CD4-positive, alpha-beta T cell treated with Interleukin-4 for 4 hours (primary cell): ENCODE data around the gene ZSWIM5.
"Not testable (repeated sequence)": the region's sequence is repeated elsewhere in the genome, so short reads cannot be mapped to it uniquely, and the experiment has no call there.

Source experiments
- DNase-seq: peaks from one replicate; pipeline ENCODE4 v3.0.0-alpha.2; 2020

The ZSWIM5 gene

DNA sequence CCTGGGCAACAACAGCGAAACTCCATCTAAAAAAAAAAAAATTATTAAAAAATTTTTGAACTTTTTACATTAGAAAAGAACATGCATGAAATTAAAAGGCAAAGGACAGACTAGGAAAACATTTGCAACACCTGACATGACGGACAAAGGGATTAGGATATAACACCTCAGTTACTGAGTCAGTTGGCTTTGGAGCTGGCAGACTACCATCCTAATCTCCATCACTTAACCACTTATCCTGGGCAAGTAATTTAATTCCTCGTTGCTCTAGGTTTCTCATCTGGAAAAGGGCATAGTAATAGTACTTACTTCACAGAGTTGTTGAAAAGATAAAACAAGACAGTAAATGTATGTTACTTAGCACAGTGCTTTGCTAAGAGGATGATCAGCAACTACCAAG is 207.2 kb downstream of the ZSWIM5 start:
- no peak for DNase-seq

DNA sequence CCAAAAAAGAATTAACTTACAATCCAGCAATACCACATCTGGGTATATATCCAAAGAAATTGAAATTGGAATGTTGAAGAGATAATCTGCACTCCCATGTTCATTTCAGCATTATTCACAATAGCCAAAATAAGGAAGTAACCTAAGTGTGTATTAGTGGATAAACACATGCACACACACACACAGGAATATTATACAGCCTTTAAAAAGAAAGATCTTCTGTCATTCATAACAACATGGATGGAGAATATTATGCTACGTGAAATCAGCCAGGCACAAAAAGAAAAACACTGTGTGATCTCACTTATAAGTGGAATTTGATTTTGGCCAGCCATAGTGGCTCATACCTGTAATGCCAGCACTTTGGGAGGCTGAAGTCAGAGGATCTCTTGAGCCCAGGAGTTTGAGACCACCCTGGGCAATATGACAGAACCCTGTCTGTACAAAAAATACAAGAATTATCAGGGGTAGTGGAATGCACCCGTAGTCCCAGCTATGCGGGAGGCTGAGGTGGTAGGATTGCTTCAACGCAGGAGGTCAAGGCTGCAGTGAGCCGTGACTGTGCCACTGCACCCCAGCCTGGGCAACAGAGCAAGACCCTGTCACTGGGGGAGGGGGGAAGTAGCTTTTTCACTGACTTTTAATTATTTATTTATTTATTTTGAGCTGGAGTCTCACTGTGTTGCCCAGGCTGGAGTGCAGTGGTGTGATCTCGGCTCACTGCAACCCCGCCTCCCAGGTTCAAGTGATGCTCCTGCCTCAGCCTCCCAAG is 210.8 kb downstream of the ZSWIM5 start:
- DNase-seq, result no peak

DNA sequence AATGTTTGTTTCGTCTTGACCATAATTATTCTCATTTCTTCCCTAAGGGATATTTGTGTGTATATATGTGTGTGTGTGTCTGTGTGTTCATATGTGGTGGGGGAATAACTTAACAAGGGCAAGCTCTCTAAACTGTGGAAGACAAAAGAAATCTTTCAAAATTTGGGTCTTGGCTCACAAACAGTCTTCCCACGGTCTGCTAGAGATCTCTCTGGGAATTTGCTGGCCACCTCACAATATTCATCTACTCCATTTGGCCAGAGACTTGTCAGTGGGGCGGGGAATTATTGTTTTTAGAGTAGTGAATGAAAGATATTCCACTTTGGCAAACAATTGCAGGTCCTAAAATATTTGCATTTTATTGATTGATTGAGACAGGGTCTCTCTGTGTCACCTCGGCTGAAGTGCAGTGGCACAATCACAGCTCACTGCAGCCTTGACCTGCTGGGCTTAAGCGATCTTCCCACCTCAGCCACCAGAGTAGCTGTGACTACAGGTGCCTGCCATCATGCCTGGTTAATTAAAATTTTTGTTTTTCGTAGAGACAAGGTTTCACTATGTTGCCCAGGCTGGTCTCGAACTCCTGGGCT is 212.0 kb downstream of the ZSWIM5 start:
- no peak for DNase-seq

- DNase-seq, result no peak
Observed at GRCh38 chr1:44988531-44989156, 217.8 kb downstream of the ZSWIM5 start.

DNA sequence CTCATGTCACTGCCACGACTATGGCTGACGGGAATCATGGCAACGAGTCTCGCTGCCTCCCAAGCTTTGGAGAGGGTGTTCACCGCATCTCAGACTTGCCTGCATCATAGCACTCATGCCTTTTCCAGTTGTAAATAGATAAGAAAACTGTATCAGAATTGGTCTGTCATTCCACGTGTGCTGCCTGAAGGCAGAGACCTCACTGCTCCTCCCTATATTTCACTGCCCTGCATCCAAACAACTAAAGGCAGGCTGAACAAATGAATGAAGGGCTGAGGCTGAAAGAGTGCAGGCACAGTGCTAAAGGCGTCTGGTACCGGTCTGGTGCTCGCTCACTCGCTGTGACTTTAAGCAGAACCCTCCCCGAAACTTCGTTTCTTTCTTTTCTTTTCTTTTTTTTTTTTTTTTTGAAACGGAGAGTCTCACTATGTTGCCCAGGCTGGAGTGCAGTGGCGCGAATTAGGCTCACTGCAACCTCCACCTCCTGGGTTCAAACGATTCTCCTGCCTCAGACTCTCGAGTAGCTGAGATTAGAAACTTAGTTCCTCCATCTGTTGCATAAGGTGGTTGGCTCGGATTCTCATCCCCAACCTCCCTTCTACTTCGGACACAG is 220.6 kb downstream of the ZSWIM5 start:
- no peak for DNase-seq

DNA sequence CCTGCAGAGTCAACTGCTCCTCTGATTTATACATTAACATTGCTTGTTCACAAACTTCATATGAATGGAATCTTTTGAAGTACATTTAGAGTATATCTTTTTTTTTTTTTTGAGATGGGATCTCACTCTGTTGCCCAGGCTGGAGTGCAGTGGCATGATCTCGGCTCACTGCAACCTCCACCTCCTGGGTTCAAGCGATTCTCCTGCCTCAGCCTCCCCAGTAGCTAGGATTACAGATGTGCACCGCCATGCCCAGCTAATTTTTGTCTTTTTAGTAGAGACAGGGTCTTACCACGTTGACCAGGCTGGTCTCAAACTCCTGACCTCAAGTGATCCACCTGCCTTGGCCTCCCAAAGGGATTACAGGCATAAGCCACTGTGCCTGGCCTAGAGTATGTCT is 229.0 kb downstream of the ZSWIM5 start:
- DNase-seq, result not testable (repeated sequence)

DNA sequence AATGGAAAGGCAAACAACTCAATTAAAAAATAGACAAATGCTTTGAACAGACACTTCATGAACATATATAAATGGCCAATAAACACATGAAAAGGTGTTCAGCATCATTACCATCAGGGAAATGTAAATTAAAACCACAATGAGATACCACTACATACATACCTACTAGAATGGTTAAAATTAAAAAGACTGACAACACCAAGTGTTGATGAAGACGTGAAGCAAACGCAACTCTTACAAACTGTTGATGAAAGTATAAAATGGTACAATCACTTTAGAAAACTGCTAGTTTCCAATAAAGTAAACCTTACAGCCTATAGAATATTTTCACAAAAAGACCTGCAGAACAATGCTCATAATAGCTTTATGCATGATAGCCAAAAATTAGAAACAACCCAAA is 230.2 kb downstream of the ZSWIM5 start:
- no peak for DNase-seq

GRCh38 chr1:44973645-44974044 is 232.8 kb downstream of the ZSWIM5 start:
- no peak for DNase-seq

DNA sequence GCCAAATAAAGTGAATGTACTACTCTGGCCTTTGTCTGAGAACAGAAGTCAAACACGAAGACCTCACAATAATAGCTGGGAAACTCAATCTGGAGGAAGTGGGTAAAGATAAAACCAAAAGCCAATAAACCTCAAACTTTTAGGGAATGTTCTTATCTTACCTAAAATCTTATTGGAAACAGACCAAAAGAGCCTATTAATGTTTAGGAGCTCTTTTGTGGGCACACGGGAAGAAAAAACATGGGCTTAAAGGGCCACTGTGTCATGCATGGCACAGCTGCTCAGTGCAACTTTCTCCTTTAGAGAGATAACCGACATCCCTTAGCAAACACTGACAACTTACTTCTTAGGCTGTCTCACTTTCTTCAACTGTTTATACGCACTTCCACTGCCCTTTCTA is 236.1 kb downstream of the ZSWIM5 start:
- no peak for DNase-seq
